C4-2B (cell line): Measurements from ENCODE around the gene COX6B2.

Experiments
- CTCF ChIP-seq: fragments of 450-650 bp; conservative IDR thresholded peaks from 2 replicates; pipeline ENCODE4 v1.5.1; 2017; ENCODE audit warnings: mild to moderate bottlenecking
- ZFX ChIP-seq: fragments of 450-650 bp; IDR thresholded peaks from 2 replicates; pipeline ENCODE4 v1.6.1; 2017

- TF ChIP-seq CTCF (no peak), ZFX (no peak)
Measured at GRCh38 chr19:55373993-55374757, 19.7 kb upstream of the COX6B2 start.
